NCI-H748 (cell line): ENCODE results near the gene PSMA6.
"Not testable (repeated sequence)": the region's sequence is repeated elsewhere in the genome, so short reads cannot be mapped to it uniquely, and the experiment has no call there.

Experiments used
- DNase-seq: peaks from one replicate; lab custom pipeline; 2025; ENCODE audit not compliant: unreplicated experiment; lab: John Stamatoyannopoulos, UW

The PSMA6 gene

GRCh38 chr14:35342489-35343010 is 50.4 kb downstream of the PSMA6 start:
- no peak for DNase-seq

GRCh38 chr14:35343702-35344101 is 51.5 kb downstream of the PSMA6 start:
- no peak for DNase-seq

- no peak for DNase-seq
Observed at GRCh38 chr14:35344107-35344807, 52.1 kb downstream of the PSMA6 start.

- DNase-seq = no peak
Observed at GRCh38 chr14:35346738-35347322, 54.6 kb downstream of the PSMA6 start.

GRCh38 chr14:35347323-35348043 is 55.3 kb downstream of the PSMA6 start:
- DNase-seq = peak; percentile 71

GRCh38 chr14:35348044-35348380 is 55.8 kb downstream of the PSMA6 start:
- not testable (repeated sequence) for DNase-seq

GRCh38 chr14:35349496-35350365 is 57.5 kb downstream of the PSMA6 start:
- no peak for DNase-seq

GRCh38 chr14:35351497-35351896 is 59.3 kb downstream of the PSMA6 start:
- DNase-seq = no peak

GRCh38 chr14:35351897-35352273 is 59.7 kb downstream of the PSMA6 start:
- DNase-seq = no peak

- no peak for DNase-seq
Observed at GRCh38 chr14:35352274-35353233, 60.4 kb downstream of the PSMA6 start.

- peak; percentile 30 for DNase-seq
Observed at GRCh38 chr14:35353409-35354172, 61.4 kb downstream of the PSMA6 start.

GRCh38 chr14:35355235-35355634 is 63.1 kb downstream of the PSMA6 start:
- DNase-seq = not testable (repeated sequence)

GRCh38 chr14:35355981-35356841 is 64.0 kb downstream of the PSMA6 start:
- DNase-seq = no peak

- not testable (repeated sequence) for DNase-seq
Observed at GRCh38 chr14:35359655-35360054, 67.5 kb downstream of the PSMA6 start.

- DNase-seq = no peak
Observed at GRCh38 chr14:35361141-35361480, 68.9 kb downstream of the PSMA6 start.

- DNase-seq = no peak
Observed at GRCh38 chr14:35362450-35362849, 70.3 kb downstream of the PSMA6 start.

GRCh38 chr14:35362911-35363374 is 70.8 kb downstream of the PSMA6 start:
- no peak for DNase-seq
